NK-92 treated with Interleukin-12 subunit alpha and Interleukin-12 subunit beta, amount 100 ng/mL, for 24 hours (cell line): Measurements from ENCODE around the gene ANKRD26.
"Not testable (repeated sequence)": the region's sequence is repeated elsewhere in the genome, so short reads cannot be mapped to it uniquely, and the experiment has no call there.

Experiments used
- DNase-seq: peaks from one replicate; lab custom pipeline; 2025; lab: John Stamatoyannopoulos, UW

Gene ANKRD26

DNA sequence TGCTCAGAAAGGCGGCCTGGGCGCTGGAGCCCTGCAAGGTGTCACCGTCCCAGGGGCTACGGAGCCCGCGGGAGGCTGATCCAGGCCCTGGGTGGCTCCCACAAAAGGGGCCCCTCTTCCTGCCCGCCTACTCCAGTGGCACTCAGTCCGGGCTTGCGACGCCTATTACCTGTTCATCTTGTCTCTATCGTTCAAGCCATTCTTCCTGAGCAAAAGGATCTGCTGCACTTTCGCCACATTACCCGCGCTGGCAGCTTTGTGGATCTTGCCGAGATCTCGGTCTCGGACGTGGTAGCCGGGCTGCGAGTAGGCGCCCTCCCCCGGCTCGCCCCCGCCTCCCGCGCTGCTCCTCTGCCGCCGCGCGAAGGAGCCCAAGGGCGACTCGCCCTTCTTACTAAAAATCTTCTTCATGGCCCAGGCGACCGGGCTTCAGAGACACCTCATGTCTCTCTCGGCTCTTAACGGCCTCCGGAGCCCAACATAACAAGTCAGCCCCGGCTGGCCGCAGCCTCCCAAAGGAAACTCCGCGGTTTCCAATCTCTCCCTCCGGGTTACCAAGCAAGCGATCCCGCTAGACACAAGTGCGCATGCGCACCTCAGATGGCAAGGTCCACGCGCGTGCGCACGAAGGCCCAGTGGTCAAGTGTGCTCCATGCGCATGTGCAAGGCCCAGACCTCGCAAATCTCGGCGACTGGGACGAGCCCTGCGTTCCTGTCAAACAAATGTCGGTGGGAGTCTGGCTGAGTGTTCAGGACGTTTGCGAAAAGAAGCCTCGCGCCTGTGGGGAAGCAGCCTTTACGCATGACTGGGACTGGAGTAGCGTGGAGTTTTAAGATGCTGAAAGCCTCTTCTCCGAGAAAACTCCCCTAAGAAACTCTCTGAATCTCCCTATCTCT is at the start of gene ANKRD26:
Gene ANKRD26, minus strand, starts transcription at position 579 of the 897 bp plus-strand sequence. Its CDS starts 168 bp downstream, at position 411.
- DNase-seq, result peak; percentile 81

DNA sequence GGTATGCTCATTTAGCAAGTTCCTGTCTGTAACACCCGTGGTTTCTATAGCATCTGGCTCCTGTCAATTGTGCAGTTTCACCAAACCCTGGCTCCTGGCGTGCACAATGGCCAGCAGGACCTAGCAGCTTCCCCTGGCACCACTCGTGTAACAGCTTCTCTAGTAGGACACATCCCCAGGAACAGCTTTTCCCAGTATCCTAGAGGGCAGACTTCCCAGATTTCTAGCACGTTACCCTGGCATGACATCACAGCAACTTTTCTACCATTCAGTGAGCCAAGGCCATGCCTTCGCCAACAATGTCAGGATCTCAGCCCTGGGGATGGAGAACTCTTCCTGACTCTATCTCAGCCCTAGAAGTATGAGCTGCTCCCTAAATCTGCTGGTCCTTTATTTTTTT is 47.4 kb upstream of the ANKRD26 start:
- no peak for DNase-seq

DNA sequence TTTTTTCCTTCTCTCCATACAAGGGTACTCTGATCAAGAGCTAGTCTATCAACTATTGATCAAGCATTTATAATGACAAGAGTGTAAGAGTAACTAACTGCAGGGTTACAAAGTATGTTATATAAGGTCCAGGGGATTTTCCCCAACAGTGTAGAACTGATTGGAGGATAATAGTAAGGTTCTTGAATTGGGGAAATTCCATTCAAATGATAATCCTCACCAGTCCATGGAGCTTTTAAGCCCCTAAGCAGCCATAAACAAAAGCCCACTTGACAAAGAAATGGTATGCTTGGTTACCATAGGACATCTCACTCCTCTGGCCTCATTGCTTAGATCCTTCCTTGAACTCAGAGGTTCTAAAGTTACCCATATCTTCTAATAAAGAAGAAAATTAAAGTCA is 45.6 kb upstream of the ANKRD26 start:
- no peak for DNase-seq

DNA sequence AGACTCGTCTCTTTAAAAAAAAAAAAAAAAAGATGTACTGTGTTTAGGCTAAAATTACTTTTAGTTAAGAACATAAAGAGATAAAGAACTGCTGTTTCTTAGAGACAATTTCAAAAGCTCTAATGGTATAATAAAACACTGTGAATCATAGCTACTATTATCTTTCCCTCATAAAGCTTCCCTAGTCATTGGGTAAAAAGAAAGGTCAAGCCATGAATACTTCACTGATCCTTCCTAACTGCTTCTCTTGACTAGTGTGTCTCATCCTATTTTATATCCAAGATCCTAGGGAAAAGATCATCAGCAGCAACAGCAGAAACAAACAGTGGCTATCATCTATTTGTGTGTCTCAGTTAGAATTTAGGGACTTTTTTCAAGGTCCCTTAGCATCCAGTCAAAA is 43.4 kb upstream of the ANKRD26 start:
- no peak for DNase-seq

DNA sequence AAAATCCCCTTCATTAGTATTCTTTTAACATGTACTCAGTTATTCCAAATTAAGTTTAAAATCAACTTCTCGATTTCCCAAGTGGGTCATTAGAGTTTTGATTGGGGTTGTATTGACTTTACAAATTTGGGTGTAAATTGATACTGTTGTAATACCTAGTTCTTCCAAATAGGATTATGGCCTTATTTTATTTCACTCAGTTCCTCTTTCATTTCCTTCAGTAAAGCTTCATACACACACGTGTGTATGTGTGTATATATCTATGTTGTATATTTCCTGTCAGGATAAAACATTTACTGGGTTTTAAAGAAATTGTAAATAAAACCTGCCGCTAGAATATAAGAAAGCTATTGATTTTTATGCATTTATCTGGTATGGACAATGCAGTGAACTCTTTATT is 38.0 kb upstream of the ANKRD26 start:
- no peak for DNase-seq

DNA sequence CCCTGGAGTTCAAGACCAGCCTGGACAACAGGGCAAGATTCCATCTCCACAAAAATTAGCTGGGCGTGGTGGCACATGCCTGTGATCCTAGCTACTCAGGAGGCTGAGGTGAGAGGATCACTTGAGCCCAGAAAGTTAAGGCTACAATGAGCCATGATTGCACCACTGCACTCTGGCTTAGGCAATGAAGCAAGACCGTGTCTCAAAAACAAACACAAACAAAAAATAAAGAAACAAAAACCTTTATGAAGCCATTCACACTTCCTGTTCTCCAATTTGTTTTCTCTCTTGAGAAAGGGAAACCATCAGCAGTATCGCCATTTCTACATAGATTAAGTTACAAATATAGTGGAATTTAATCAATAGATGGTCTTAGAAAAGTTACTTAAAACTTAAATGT is 34.1 kb upstream of the ANKRD26 start:
- no peak for DNase-seq

DNA sequence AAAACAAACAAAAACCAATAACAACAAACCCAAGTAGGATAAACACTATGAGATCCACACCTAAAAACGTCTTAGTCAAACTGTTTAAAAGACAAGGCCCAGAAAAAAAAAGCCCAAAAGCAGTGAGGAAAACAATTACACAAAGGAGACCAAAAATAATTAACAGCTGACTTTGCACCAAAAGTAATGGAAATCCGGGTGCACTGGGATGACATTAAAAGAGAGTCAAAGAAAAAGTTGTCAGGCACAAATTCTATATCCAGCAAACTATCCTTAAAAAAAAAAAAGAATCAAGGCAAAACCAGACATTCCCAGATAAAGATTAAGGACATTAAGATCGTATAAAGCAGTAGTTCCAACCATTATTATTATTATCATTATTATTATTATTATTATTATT is 7.9 kb upstream of the ANKRD26 start:
- DNase-seq, result no peak

DNA sequence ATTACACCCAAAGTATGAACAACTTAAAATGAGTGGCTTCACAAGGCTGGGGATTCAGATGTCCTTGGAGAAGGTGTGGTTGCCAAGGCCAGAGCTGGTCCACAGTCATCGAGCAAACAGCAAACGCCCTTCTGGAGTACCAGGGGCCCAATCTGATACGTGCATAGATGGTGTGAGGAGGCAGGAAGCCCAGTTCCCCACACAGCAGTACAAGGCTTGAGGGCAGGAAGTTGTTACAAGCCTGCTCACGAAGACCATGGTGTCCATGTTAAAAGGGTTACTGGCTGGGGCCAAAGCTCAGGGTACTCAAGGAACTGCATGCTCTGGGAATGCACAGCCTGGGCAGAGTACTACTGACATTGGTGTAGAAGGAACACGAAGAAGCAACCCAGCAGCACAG is 4.6 kb upstream of the ANKRD26 start:
- no peak for DNase-seq

DNA sequence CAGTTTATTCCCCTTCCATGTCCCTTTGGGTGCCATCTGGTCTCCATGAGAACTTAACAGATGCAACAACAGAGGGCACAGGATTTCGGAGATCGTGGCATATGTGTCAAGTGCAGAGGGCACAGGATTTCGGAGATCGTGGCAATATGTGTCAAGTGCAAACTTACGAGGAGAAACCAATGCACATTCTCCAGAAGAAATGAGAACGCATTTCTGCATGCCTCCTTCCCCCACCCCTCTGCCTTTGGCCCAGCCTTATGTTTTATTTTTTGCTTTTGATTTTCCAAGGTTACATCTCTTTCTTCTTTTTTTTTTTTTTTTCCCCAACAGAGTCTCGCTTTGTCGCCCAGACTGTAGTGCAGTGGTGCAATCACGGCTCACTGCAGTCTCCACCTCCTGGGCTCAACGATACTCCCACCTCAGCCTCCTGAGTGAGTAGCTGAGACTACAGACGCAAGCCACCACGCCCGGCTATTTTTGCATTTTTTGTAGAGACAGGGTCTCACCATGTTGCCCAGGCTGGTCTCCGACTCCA is 586 bp upstream of the ANKRD26 start:
- DNase-seq, result no peak

DNA sequence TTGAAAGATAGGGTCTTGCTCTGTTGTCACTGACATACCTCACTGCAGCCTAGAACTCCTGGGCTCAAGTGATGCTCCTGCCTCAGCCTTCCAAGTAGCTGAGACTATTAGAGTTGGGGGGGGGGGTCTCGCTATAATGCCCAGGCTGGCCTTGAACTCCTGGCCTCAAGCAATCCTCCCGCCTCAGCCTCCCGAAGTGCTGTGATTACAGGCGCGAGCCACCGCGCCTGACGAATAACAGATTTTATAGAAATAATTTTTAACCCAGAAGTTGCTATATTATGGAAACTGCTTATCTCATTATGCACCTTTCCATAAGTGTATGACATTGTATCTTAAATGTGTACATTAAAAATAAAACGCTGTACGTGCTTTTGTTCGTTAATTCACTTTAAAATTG is 846 bp downstream of the ANKRD26 start:
- no peak for DNase-seq

DNA sequence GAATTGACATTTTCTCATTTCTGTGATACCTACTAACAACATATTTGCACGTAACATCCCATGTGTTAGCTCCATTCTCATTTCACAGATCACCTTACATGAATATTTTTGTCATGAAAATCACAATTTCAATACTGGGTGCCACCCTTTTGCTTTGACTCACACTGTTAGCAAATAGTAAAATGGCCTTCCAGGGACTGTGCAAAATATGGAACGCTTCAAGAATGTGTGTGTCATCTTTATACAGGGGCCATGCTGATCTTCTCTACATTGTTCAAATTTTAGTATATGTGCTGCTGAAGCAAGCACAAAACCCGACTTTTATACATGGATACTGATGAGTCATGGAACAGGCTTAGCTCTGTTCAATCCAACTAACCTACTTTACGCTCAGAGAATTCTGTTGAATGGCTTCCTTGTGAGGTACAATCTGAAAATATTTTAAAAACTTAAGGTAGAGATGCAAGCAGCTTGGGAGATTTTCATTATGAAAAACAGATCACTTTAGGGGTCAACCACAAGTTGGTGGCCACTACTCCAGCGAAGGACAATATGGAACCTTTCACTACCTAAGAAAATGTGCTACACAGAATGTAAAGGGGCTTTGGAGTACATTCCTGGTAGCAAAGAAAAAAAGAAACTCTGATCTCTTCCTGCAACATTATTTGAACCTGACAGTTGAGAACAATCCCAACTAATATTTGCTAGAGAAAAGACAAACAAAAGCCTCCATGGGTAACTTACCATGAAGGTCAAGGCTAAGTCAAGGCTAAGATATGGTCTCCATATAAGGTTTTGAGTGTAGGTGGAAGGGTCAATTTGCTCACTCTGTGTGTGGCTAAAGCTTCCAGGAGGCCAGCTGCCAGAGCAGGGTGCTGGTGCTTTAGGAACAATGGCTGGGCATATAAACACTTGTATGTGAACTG is 11.9 kb downstream of the ANKRD26 start:
- DNase-seq, result no peak

DNA sequence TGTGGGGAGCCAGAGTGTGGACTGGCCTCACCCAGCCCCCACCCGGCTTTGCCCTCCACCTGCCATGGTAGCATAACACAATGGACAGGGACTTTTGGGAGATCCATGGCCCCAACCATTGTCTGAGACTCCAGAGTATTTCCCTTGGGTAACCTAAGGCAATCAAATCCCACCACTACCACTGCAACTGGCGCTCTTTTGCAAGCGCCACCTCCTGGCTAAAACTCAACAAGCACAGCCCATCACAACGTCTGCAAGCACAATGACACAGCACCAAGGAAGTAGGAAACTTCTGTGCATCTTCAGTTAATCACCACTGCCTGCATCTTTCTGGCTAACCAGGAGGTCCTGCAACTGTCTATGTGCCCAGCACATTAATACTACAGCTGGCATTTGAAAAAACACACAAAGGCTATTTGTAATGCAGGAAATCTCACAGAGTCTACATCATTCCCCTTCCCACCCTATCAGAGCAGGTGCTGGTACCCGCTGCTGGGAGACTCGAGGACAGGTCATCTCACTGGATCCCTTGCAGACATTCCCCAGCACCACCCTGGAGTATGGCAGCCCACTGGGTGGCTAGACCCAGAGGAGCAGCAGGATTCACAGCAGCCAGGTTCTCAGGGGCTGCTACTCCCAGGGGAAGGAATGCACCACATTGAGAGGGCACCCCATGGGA is 27.7 kb downstream of the ANKRD26 start:
- DNase-seq, result no peak

DNA sequence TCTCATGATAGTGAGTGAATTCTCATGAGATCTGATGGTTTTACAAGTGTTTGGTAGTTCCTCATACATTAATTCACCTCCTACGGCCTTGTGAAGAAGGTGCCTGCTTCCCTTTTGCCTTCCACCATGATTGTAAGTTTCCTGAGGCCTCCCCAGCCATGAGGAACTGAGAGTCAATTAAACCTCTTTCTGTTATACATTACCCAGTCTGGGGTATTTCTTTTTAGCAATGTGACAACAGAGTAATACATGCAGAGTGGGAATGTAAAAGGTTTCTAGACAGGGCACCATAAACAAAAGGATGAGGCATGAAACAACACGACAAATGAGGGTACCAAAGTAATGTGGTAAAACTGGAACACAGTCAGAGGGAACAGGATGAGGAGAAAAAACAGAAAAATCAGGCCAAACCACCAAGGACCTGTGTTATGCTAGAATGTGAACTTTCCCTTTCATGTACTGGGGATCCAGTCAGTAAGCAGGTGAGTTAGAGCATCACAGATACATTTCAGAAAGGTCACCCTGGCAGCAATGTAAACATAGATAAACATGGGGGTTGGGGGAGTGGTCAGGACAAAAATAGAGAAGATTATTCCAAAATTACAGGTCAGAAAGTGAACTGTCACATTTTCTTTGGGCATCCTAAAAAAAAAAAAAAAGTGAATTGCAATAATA is 31.9 kb downstream of the ANKRD26 start:
- no peak for DNase-seq

DNA sequence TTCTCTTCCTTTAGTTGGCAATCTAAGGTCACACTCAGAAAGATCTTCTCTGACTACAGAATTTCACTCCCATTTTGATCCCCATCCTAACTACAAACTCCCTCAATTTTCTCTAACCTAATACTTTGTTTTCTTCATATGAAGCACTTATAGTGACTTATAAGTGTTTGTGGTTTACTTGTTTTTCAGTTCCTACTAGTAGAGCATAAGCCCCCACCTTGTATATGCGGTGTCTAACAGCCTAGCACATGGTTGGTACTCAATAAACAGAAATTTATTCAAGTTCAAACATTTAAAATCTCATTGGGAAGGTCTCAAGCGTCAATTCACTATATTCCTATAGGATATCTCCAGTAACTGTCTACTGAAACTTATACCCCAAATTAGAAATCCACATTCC is 35.2 kb downstream of the ANKRD26 start:
- no peak for DNase-seq

DNA sequence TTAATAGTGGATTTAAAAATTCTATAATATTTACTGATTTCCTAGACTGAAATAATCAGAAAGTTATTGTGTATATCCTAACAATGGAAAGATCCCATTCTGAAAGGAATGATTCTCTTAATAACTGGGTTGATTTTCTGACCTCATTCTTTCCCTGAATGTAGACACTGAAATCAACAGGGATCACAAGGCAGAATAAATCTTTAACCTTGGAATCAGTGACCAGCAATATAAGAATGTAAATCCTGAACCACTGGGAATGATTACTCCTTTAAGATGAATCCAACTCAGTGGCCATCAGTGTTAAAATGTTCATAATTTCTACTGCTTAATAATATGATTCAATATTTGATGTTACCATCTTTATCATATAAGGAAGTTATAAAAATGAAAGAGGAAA is 47.6 kb downstream of the ANKRD26 start:
- no peak for DNase-seq

DNA sequence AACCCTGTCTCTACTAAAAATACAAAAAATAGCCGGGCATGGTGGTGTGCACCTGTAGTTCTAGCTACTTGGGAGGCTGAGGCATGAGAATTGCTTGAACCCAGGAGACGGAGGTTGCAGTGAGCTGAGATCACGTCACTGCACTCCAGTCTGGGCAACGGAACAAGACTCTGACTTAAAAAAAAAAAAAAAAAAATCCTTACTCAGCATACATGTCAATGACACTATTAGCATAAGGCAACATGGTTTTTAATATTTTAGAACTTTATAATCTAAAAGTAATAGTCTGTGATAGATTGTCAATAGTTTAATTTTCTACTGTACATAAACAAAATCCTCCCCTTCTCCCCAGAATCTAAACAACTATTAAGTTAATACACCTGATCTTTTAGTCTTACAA is 55.0 kb downstream of the ANKRD26 start:
- not testable (repeated sequence) for DNase-seq

DNA sequence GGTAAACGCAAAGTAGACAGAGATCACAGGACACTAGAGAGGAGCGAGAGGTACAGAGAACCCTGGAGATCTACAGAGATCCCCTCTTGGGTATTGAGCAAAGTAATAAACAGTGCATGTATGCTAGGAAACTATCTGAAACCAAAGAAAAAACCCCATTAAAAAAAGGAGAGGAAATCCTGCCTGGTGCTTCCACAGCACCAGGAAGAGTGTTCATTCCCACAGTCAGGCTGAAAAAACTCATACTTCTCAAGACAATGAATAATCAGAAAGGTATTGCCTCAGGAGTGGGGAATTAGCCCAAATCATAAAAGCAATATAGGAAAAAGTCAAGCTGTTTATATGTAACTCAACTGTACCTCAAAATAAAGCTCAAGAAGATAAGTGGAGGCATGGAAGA is 59.1 kb downstream of the ANKRD26 start:
- DNase-seq, result no peak

DNA sequence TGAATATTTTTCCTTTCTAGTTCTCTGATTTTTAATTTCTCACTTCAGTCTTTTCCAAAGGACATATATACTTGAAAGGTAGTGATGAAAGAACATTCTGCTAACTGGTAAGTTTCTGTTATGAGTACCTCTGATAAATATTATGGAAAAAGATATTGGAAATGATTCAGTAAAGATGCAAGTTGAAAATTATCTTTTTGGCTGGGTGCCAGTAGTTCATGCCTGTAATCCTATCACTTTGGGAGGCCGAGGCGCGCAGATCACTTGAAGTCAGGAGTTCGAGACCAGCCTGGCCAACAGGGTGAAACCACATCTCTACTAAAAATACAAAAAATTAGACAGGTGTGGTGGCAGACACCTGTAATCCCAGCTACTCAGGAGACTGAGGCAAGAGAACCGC is 62.1 kb downstream of the ANKRD26 start:
- DNase-seq, result no peak

DNA sequence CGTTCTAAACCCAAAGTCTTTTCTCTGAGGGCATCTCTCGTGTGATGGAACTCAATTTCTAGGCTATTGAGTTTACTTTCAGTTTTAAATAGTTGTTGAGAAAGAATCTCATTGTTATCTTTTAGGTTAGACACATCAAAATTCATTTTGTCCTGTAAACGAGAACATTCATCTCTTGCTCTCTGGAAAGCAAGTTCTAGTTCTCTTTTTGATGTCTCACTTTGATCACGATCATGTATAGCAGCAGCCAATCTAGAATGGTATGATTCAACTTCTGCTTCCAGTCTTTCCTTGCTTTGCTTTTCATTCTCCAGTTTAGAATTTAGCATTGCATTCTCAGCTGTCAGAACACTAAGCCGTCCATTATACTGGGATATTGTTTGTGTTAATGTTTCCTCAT is 65.1 kb downstream of the ANKRD26 start:
- DNase-seq, result no peak

DNA sequence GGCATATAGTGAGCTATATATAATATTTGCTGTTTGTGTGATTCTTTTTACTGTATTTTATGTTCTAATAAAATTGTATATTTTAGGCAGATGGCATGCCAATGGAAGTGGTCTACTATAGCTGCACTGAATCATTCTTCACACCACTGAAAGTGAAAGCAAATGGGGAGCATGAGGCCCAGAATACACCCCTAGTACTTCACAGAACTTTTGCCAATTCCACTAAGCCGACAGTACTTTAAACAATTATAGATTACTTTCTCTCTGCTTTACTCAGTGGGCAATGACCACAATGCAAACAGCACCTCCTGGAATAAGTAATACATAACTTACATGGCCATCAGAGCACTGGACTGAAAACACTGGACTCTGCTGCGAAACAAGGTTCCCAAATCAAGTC is 70.2 kb downstream of the ANKRD26 start:
- no peak for DNase-seq

DNA sequence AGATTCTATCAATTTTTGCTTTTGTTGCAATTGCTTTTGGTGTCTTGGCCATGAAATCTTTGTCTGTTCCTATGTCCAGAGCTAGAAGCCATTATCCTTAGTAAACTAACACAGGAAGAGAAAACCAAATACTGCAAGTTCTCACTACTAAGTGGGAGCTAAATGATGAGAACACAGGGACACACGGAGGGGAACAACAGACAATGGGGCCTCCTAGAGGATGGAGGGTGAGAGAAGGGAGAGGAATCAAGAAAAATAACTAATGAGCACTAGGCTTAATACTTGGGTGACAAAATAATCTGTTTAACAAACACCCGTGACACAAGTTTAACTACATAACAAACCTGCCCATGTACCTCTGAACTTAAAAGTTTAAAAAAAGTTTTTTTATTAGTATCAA is 78.2 kb downstream of the ANKRD26 start:
- DNase-seq, result no peak

DNA sequence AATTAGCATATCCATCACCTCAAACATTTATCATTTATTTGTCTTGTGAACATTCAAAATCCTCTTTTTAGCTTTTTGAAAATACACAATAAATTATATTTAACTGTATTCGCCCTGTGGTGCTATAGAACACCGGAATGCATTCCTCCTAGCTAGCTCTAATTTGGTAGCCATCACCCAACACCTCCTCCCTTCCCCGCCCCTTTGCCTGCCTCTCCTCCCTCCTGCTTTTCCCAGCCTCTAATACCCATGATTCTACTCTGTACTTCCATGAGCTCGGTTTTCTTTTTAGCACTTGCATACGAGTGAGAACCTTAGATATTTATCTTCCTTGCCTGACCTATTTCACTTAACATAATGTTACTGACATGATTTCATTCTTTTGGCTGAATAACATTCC is 80.1 kb downstream of the ANKRD26 start:
- no peak for DNase-seq
